ENCODE results near the gene KITLG. TPM values are rescaled to one million over a fixed set of nuclear protein-coding genes. Genes with fewer than 3 reads are reported as not detected.

Gene KITLG
- total RNA-seq, 1 donor from 2014 or later: 0.39 TPM

GRCh38 chr12:88448337-88448915 lies 131.8 kb downstream of the KITLG start:
- no peaks in the 10 kb centered on the region for H3K4me1 Mint-ChIP-seq (ENCODE audit: low read depth)
- H3K27me3 Mint-ChIP-seq (ENCODE audit: low read depth): no peaks in the 10 kb centered on the region
- H3K4me3 Mint-ChIP-seq (ENCODE audit: low read depth): no peak overlapping the region
- DNase-seq (ENCODE audit: low spot score): no peak
- H3K9me3 Mint-ChIP-seq: no peaks in the 10 kb centered on the region
- intact Hi-C loops (cut with micrococcal nuclease): no loop called here
- H3K36me3 Mint-ChIP-seq (ENCODE audit: low read depth): no peaks in the 10 kb centered on the region
- H3K27ac Mint-ChIP-seq: no peak overlapping the region

GRCh38 chr12:88445705-88446394 lies 134.4 kb downstream of the KITLG start:
- intact Hi-C loops (cut with micrococcal nuclease): no loop called here
- H3K27ac Mint-ChIP-seq: no peak overlapping the region
- no peaks in the 10 kb centered on the region for H3K4me1 Mint-ChIP-seq (ENCODE audit: low read depth)
- H3K9me3 Mint-ChIP-seq: no peaks in the 10 kb centered on the region
- no peaks in the 10 kb centered on the region for H3K27me3 Mint-ChIP-seq (ENCODE audit: low read depth)
- no peak for DNase-seq (ENCODE audit: low spot score)
- no peak overlapping the region for H3K4me3 Mint-ChIP-seq (ENCODE audit: low read depth)
- H3K36me3 Mint-ChIP-seq (ENCODE audit: low read depth): no peaks in the 10 kb centered on the region

- Mint-ChIP-seq H3K4me3 (ENCODE audit: low read depth) (no peak overlapping the region), H3K36me3 (ENCODE audit: low read depth) (no peaks in the 10 kb centered on the region), H3K9me3 (no peaks in the 10 kb centered on the region), H3K27me3 (ENCODE audit: low read depth) (no peaks in the 10 kb centered on the region), H3K27ac (no peak overlapping the region), H3K4me1 (ENCODE audit: low read depth) (no peaks in the 10 kb centered on the region)
- no peak for DNase-seq (ENCODE audit: low spot score)
- intact Hi-C loops (cut with micrococcal nuclease): no loop called here
These were observed 135.8 kb downstream of the KITLG start for GRCh38 chr12:88444481-88444880.

Data from activated T-helper 2 cell treated with anti-CD3 and anti-CD28 coated beads, Interferon-gamma antibody, Interleukin-2, Interleukin-4, amounts not matched to agents 10 μg/mL and 5 μg/mL and 100 μg/mL, durations not matched to agents 14 hours and 24 hours and 36 hours (primary cell).